ENCODE data around the gene ENDOV.

The ENDOV gene

DNA sequence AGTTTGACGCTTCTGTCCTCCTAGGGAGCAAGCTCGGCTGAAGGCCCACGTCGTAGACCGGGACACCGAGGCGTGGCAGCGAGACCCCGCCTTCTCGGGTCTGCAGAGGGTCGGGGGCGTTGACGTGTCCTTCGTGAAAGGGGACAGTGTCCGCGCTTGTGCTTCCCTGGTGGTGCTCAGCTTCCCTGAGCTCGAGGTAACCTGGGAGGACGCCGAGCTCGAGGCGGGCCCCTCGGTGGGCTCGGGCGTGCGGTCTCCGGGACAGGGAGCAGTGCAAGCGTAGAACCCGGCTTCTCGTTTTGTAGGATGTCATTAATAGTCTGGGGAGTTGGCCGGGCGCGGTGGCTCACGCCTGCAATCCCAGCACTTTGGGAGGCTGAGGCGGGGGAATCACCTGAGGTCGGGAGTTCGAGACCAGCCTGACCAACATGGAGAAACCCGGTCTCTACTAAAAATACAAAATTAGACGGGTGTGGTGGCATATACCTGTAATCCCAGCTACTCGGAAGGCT, 715 bp downstream of the ENDOV start:
- no peak for DNase-seq (ENCODE audit: low read depth in 3 of 3, low spot score in 1 of 3)

- DNase-seq (ENCODE audit: low read depth in 3 of 3, low spot score in 1 of 3): no peak
Measured at GRCh38 chr17:80416260-80416939, 1.4 kb downstream of the ENDOV start.

DNA sequence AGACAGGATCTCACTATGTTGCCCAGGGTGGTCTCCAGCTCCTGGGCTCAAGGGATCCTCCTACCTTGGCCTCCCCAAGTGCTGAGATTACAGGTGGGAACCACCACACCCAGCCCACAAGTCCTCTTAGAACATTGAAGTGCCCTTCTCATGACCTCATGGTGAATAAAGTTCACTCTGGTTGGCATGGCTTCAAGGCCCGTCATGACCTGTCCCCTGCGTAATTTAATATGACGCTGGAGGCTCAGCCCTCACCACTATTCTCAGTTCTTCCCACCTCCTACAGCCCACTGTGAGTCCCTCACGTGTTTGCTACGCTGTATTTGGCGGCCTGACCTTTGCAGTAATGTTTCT, 1.9 kb downstream of the ENDOV start:
- DNase-seq (ENCODE audit: low read depth in 3 of 3, low spot score in 1 of 3): no peak

DNA sequence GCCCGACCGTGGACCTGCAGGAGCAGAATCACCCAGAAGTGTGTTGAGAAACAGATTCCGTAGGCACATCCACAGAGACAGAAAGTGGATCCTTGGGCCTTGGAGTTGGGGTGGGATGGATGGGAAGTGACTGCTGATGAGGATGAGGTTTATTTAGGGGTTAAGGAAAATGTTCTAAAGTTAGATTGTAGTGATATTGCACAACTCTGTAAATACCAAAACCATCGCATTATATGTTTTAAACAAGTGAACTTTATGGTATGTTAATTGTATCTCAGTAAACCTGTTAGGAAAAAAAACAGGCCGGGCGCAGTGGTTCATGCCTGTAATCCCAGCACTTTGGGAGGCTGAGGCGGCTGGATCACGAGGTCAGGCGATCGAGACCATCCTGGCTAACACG, 3.6 kb downstream of the ENDOV start:
- DNase-seq (ENCODE audit: low read depth in 3 of 3, low spot score in 1 of 3): no peak

- no peak for DNase-seq (ENCODE audit: low read depth in 3 of 3, low spot score in 1 of 3)
Measured at GRCh38 chr17:80419255-80419654, 4.3 kb downstream of the ENDOV start.

DNA sequence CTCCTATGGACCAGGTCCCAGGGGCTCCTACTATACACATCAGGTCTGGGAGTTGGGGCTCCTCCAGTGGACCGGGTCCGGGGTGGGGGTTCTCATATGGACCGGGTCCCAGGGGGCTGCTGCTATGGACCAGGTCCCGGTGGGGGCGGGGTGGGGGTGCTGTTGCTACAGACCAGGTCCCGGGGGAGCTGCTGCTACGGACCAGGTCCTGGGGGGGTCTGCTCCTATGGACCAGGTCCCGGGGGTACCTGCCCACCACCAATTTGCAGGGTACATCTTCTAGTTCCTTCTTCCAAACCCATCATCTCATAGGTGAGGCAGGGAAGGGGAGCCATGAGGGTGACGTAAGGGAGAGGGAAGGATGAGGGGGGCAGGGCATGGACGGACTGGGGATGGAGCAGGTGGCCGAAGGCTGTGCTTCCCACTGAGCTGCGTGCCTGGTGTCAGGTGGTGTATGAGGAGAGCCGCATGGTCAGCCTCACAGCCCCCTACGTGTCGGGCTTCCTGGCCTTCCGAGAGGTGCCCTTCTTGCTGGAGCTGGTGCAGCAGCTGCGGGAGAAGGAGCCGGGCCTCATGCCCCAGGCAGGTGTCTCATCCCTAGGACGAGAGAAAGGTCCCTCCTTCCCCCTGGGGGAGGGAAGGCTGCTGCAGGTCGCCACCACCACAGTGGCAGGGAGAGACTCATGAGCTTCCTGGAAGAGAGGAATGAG, 6.6 kb downstream of the ENDOV start:
- no peak for DNase-seq (ENCODE audit: low read depth in 3 of 3, low spot score in 1 of 3)

- DNase-seq (ENCODE audit: low read depth in 3 of 3, low spot score in 1 of 3): no peak
Measured at GRCh38 chr17:80422276-80422675, 7.3 kb downstream of the ENDOV start.

DNA sequence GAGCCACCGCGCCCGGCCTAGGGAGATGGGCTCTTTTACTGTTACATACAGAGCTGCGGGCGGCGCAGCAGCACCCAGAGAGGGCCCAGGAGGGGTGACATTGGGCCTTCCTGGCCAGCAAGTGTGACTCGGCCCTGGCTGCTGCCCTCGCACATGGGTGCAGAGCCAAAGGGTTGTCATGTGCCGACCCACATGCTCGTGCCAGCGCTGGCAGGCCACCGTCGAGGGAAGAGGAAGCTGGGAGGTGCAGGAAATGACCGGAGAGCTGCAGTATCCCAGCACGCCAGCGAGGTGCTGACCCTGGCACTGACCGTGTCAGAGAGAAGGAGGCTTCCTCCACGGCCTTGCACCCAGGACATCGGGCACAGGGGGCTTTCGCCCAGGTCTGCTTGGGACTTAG, 8.0 kb downstream of the ENDOV start:
- no peak for DNase-seq (ENCODE audit: low read depth in 3 of 3, low spot score in 1 of 3)

- no peak for DNase-seq (ENCODE audit: low read depth in 3 of 3, low spot score in 1 of 3)
Measured at GRCh38 chr17:80423536-80424225, 8.7 kb downstream of the ENDOV start.

- DNase-seq (ENCODE audit: low read depth in 3 of 3, low spot score in 1 of 3): no peak
Measured at GRCh38 chr17:80424261-80424660, 9.3 kb downstream of the ENDOV start.

DNA sequence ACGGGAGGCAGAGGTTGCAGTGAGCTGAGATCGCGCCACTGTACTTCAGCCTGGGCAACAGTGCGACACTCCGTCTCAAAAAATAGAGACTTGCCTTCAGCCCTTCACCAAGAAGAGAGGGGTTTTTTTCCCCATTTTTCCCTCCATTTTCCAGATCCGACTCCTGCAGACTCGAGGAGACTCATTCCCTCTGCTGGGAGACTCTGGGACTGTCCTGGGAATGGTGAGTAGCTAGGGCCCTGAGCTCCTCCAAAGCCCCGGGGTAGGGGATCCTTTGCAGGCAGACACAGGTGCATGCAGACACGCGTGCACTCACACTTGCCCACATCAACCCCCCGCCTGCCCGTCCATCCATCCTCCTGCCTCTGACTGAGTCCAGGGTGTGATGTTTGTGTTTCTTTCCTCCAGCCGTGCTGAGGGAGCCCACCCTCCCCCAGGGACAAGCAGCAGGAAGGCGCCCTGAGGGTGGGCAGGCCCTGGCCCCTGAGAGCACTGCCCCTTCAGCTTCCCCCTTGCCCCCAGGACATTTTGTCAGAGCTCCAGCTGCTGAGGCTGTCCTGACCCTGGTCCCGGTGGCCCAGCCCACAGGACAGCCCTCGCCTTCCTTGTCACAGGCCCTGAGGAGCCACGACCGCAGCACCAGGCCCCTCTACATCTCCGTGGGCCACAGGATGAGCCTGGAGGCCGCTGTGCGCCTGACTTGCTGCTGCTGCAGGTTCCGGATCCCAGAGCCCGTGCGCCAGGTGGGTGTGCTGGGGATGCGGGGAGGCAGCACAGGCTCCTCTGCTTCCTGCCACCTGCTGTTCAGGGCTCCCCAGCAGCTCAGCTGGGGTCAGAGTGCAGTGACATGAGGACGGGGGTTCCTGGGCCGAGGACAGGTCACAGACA, 10.2 kb downstream of the ENDOV start:
- no peak for DNase-seq (ENCODE audit: low read depth in 3 of 3, low spot score in 1 of 3)

DNA sequence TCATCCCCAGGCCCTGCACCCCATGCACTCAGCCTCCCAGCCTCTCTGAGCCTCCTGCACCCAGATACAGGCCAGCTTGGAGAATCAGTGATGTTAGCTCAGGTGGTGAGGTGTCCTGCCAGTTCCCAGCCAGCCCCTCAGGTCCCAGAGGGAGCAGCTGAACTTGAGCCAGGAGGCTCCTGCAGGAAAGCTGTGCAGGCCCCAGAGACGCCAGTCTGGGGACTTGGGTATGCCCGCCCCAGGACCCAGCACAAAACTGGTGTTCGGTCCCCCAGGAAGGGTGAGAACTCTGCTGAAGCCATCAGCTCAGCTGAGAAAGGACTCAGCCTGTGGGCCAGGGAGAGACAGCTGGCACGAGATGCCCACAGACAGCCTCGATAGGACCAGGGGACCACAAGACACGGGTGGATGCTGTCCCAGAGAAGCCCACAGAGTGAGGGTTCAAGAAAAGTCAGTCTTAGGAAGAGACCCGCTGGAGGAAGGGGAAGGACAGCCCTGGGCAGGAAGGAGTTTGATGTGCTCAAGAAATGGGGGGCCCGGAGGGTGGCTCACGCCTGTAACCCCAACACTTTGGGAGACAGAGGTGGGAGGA, 11.0 kb downstream of the ENDOV start:
- DNase-seq (ENCODE audit: low read depth in 3 of 3, low spot score in 1 of 3): no peak

DNA sequence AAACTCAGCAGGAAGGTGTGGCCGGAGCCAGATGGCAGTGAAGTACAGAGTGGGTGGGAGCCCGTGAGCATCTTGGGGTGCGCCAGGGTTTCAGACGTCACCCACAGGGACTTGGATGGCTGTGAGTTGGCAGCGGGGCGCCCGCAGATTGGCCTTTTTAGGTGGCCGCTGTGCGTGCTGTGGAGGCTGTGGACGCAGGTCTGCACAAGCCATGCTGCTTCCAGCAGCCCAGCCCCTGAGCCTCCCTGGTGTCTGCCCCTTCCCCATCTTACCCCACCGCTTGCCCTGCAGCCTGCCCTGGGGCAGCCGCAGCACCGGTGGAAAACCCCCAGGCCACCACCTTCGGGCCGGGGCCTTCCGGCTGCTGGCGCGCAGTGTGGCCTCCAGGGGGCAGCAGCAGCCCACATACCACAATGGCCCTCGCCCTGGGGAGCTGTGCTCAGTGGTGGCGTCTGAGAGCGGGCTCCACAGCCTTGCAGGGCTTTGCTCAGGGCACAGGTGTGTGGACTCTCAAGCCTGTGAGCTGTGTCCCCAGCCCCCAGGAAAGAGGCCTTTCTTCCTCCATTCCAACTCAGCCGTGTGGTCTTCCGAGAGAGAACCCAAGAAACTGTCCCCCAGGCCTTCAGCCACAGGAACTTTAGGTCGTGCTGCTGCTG, 11.8 kb downstream of the ENDOV start:
- DNase-seq (ENCODE audit: low read depth in 3 of 3, low spot score in 1 of 3): peak; percentile 70 to 86 (median 80)

DNA sequence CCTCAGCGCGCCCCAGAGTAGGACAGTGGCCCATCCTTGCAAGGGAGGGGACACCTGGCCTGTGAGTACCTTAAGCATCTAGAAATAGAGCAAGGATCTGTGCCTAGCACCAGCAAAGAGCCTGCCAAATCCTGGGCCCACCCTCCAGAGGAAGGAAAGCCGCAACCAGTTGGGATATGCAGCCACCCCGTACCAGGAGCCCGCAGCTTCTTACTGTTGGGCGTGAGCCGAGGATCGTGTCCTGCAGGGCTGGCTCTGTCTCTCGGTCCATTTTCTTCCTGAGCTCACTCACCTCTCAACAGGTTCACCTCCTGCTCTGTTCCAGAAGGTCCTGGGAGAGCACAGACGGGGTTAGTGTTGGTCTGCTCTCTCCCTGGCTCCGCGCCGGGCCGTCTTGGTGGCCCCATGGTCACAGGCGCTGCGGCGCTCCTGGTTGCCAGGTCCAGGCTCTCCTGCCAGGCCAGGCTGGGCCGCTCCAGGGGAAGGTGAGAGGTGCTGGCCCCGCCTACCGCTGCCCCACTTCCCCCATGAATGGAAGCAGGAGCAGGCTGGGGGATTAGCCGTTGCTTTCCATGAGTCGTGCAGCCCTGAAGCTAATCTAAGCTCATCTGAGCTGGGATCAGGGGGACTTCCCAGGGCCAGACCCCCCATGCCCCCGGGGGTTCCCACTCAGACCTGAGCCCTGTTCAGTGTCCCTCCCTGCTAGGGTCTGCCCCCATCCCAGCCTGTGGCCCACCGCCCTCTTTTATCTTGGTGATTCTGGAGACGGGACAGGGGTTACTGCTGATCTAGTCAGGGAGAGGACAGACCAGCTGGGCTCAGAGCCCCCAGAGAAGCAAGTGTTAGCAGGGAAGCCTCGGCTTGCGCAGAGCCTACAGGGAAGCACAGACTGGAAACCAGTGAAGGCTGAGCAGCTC, 12.7 kb downstream of the ENDOV start:
- no peak for DNase-seq (ENCODE audit: low read depth in 3 of 3, low spot score in 1 of 3)

DNA sequence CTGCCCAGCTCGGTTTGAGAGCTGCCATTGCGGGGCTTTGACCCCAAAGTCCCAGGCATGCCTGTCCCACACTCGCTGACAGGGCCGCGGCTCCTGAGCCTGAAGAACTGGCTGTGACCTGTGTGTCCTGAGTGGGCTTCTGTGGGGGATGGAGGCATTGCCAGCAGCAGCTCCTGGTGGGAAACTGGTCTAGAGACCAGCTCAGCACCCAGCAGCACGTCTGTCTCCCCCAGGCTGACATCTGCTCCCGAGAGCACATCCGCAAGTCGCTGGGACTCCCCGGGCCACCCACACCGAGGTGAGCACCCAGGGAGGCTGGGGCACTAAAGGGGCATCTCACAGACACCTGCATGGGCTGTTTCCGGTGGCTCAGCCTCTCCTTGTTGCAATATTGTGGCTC, 13.4 kb downstream of the ENDOV start:
- DNase-seq (ENCODE audit: low read depth in 3 of 3, low spot score in 1 of 3): no peak

DNA sequence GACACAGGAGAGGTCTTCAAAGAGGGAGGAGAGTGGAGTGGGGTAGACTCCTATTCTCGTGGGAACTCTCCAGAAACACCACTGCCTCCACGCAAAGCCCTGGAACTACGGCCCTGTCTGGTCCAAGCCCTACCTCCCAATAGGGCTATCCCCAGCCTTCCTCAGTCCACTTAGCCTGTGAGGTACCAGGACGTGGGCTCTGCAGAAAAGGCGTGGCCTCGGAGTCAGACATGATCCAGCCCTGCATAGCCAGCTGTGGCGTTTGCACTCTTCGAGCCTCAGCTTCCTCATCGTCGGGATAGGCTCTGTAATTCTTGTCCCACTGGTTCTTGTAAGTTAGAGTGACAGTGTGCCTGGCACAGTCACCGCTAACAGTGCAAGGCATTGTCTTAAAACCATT, 13.8 kb downstream of the ENDOV start:
- DNase-seq (ENCODE audit: low read depth in 3 of 3, low spot score in 1 of 3): no peak

- DNase-seq (ENCODE audit: low read depth in 3 of 3, low spot score in 1 of 3): no peak
Measured at GRCh38 chr17:80429356-80430275, 14.6 kb downstream of the ENDOV start.
